Thymus (tissue), 11 donors: ENCODE results near the gene S1PR4. TPM values are rescaled to one million over a fixed set of nuclear protein-coding genes. Genes with fewer than 3 reads are reported as not detected.

ENCODE experiments used
- DNase-seq, 9 donors: peaks; one replicate each; pipeline ENCODE4 v3.0.0-alpha.2; 2013; ENCODE audit warnings: low spot score in 9 of 9, low read depth in 6 of 9, missing footprints in 1 of 9
- H3K27ac ChIP-seq, 2 donors: one replicate each; pipeline ENCODE4 v1.5.1; 2013; ENCODE audit warnings: control low read depth in 1 of 2, low read depth in 1 of 2, low read length in 1 of 2, mild to moderate bottlenecking in 1 of 2, moderate library complexity in 1 of 2
- H3K27me3 ChIP-seq, 2 donors: one replicate each; pipeline ENCODE4 v1.5.1; 2013; ENCODE audit warnings: low read length in 1 of 2; ENCODE audit not compliant: control insufficient read depth in 2 of 2, insufficient read depth in 1 of 2
- H3K36me3 ChIP-seq, 2 donors: one replicate each; pipeline ENCODE4 v1.5.1; 2013; ENCODE audit warnings: low read length in 1 of 2, mild to moderate bottlenecking in 1 of 2, moderate library complexity in 1 of 2; ENCODE audit not compliant: control insufficient read depth in 2 of 2, insufficient read depth in 2 of 2
- H3K4me1 ChIP-seq, 2 donors: one replicate each; pipeline ENCODE4 v1.5.1; 2013; ENCODE audit warnings: low read length in 2 of 2; ENCODE audit not compliant: control insufficient read depth in 2 of 2, insufficient read depth in 2 of 2
- H3K4me3 ChIP-seq, 2 donors: one replicate each; pipeline ENCODE4 v1.5.1; 2013; ENCODE audit warnings: low read length in 2 of 2, control low read depth in 1 of 2, mild to moderate bottlenecking in 1 of 2
- H3K9me3 ChIP-seq, 2 donors: one replicate each; pipeline ENCODE4 v1.5.1; 2013; ENCODE audit warnings: low read length in 1 of 2, mild to moderate bottlenecking in 1 of 2; ENCODE audit not compliant: control insufficient read depth in 2 of 2, insufficient read depth in 1 of 2
- WGBS: extraction: QIAGEN DNeasy Blood & Tissue Kit; methylation state at CpG from one replicate; pipeline ENCODE4 v1.1.7; 2013; 5-methylcytosine and 5-hydroxymethylcytosine counted together
- polyA plus RNA-seq: library from polyadenylated mRNA; stranded (reverse); fragments of 200-250 nt; gene quantifications from one replicate; pipeline ENCODE4 v1.2.3, GENCODE V29; 2013
- total RNA-seq: library from RNA; stranded (reverse); fragments of 120-200 nt; gene quantifications from one replicate; pipeline ENCODE4 v1.2.4, GENCODE V29; 2013
- donor health status: healthy.

S1PR4 gene
- total and polyA plus RNA-seq, 2 donors: 18.6 to 24.2 TPM

GRCh38 chr19:3206216-3206953 lies 27.8 kb downstream of the S1PR4 start:
- Histone ChIP-seq H3K4me3 (no peak overlapping the region), H3K36me3 (peaks cover 29 to 49% of the 10 kb centered on the region in 2 donors)
- WGBS: 98% methylated on average over 28 of the region's 28 CpGs

DNA sequence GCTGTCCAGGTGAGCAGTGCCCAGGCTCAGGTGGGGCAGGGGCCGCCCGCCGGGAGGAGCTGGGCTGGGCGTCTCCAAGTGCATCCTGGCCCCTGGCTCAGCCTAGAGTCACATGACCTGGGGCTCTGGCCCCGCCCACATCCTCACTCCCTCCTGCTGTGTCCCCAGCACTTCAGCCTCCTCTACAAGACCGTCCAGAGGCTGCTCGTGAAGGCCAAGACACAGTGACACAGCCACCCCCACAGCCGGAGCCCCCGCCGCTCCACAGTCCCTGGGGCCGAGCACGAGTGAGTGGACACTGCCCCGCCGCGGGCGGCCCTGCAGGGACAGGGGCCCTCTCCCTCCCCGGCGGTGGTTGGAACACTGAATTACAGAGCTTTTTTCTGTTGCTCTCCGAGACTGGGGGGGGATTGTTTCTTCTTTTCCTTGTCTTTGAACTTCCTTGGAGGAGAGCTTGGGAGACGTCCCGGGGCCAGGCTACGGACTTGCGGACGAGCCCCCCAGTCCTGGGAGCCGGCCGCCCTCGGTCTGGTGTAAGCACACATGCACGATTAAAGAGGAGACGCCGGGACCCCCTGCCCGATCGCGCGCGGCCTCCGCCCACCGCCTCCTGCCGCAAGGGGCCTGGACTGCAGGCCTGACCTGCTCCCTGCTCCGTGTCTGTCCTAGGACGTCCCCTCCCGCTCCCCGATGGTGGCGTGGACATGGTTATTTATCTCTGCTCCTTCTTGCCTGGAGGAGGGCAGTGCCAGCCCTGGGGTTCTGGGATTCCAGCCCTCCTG lies 29.1 kb downstream of the S1PR4 start:
- no peak overlapping the region for H3K4me3 ChIP-seq
- H3K27ac ChIP-seq: no peak overlapping the region
- no peaks in the 10 kb centered on the region for H3K9me3 ChIP-seq
- peaks cover 29 to 49% of the 10 kb centered on the region in 2 donors for H3K36me3 ChIP-seq
- 97% methylated on average over 43 of the region's 43 CpGs for WGBS
- no peaks in the 10 kb centered on the region for H3K4me1 ChIP-seq
- no peak for DNase-seq
- no peaks in the 10 kb centered on the region for H3K27me3 ChIP-seq

More at GRCh38 chr19:3206216-3206953, 27.8 kb downstream of the S1PR4 start:
- no peak for DNase-seq
- Histone ChIP-seq H3K27me3 (no peaks in the 10 kb centered on the region), H3K27ac (no peak overlapping the region), H3K4me1 (no peaks in the 10 kb centered on the region), H3K9me3 (peaks cover 0 to 4% of the 10 kb centered on the region in 2 donors)

DNA sequence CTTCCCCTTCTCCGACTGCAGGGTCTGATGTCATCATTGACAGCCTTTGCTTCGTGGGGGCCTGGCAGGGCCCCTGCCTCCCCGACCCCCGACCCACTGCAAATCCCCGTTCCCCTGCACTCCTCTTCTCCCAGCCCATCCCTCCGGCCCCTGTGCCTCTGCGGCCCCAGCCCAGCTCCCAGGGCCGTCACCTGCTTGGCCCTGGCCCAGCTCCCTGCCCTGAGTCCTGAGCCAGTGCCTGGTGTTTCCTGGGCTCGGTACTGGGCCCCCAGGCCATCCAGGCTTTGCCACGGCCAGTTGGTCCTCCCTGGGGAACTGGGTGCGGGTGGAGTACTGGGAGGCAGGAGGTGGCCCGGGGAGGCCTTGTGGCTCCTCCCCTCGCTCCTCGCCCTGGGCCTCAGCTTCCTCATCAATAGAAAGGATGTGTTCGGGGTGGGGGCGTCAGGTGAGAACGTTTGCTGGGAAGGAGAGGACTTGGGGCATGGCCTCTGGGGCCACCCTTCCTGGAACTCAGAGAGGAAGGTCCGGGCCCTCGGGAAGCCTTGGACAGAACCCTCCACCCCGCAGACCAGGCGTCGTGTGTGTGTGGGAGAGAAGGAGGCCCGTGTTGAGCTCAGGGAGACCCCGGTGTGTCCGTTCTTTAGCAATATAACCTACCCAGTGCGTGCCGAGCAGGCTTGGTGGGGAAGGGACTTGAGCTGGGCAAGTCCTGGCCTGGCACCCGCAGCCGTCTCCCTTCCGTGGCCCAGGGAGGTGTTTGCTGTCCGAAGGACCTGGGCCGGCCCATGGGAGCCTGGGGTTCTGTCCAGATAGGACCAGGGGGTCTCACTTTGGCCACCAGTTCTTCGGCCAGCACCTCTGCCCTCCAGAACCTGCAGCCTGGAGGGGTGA lies 30.0 kb downstream of the S1PR4 start:
- 96% methylated on average over 33 of the region's 33 CpGs for WGBS
- no peak for DNase-seq
- peaks cover 28 to 49% of the 10 kb centered on the region in 2 donors for H3K36me3 ChIP-seq

GRCh38 chr19:3210347-3211017 lies 31.9 kb downstream of the S1PR4 start:
- DNase-seq: peak in 4 of 9 donors; percentile 30 to 60 (median 48)
- Histone ChIP-seq H3K4me1 (no peaks in the 10 kb centered on the region), H3K9me3 (no peaks in the 10 kb centered on the region), H3K36me3 (peaks cover 20 to 30% of the 10 kb centered on the region in 2 donors), H3K4me3 (no peak overlapping the region), H3K27me3 (no peaks in the 10 kb centered on the region), H3K27ac (no peak overlapping the region)
- WGBS: 57% methylated on average over 20 of the region's 20 CpGs

More for the DNA sequence above, 30.0 kb downstream of the S1PR4 start:
- Histone ChIP-seq H3K27me3 (no peaks in the 10 kb centered on the region), H3K9me3 (no peaks in the 10 kb centered on the region), H3K4me3 (no peak overlapping the region), H3K4me1 (no peaks in the 10 kb centered on the region), H3K27ac (no peak overlapping the region)

GRCh38 chr19:3211191-3211590 lies 32.6 kb downstream of the S1PR4 start:
- no peak overlapping the region for H3K4me3 ChIP-seq
- DNase-seq: no peak
- H3K9me3 ChIP-seq: no peaks in the 10 kb centered on the region
- WGBS: 86% methylated on average over 12 of the region's 12 CpGs
- H3K27ac ChIP-seq: no peak overlapping the region
- no peaks in the 10 kb centered on the region for H3K27me3 ChIP-seq
- peaks cover 20 to 24% of the 10 kb centered on the region in 2 donors for H3K36me3 ChIP-seq
- no peaks in the 10 kb centered on the region for H3K4me1 ChIP-seq

- Histone ChIP-seq H3K27me3 (no peaks in the 10 kb centered on the region), H3K27ac (no peak overlapping the region), H3K9me3 (no peaks in the 10 kb centered on the region), H3K4me1 (no peaks in the 10 kb centered on the region), H3K4me3 (no peak overlapping the region), H3K36me3 (peaks cover 5 to 7% of the 10 kb centered on the region in 2 donors)
- DNase-seq: no peak
- 98% methylated on average over 7 of the region's 7 CpGs for WGBS
Measured at GRCh38 chr19:3213159-3213558, 34.6 kb downstream of the S1PR4 start.

DNA sequence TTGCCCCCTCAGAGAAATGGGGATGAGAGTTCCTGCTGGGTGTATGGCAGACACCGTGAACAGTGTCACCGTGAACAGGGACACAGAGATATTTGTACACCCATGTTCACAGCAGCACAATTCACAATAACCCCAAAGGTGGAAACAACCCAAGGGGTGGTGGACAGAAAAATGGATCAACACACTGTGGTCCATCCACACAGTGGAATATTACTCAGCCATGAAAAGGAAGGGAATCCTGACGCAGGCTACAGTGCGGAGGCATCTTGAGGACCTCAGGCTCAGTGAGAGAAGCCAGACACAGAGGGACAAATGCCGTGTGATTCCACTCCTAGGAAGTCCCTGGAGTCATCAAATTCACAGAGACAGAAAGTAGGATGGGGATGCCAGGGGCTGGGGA lies 38.3 kb downstream of the S1PR4 start:
- WGBS: 88% methylated on average over 5 of the region's 5 CpGs
- no peaks in the 10 kb centered on the region for H3K36me3 ChIP-seq
- H3K27me3 ChIP-seq: no peaks in the 10 kb centered on the region
- no peak overlapping the region for H3K27ac ChIP-seq
- H3K4me1 ChIP-seq: no peaks in the 10 kb centered on the region
- H3K4me3 ChIP-seq: no peak overlapping the region
- DNase-seq: no peak
- no peaks in the 10 kb centered on the region for H3K9me3 ChIP-seq

DNA sequence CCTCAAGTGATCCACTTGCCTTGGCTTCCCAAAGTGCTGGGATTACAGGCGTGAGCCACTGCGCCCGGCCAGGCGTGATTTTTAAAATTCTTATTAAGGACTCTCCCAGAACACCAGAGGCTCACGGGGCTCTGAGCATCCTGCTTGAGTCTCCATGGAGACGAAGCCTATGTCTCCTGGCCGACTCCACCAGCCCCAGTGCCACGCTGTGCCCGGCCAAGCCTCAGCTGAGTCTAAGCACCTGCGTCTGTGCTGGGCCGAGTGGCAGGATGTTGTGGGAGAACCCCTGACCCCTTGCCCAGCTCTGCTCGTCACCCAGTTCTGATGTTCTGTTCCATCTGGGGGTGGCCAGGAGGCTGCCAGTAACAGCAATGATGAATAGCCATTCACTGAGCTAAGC lies 42.0 kb downstream of the S1PR4 start:
- 93% methylated on average over 12 of the region's 12 CpGs for WGBS
- Histone ChIP-seq H3K4me1 (no peaks in the 10 kb centered on the region), H3K4me3 (no peak overlapping the region), H3K36me3 (no peaks in the 10 kb centered on the region), H3K9me3 (no peaks in the 10 kb centered on the region), H3K27me3 (peaks cover 0 to 18% of the 10 kb centered on the region in 2 donors), H3K27ac (no peak overlapping the region)
- DNase-seq: no peak
